PC-3 (cell line): ENCODE data around the gene PCDHGB7. TPM values are rescaled to one million over a fixed set of nuclear protein-coding genes. Genes with fewer than 3 reads are reported as not detected.

ENCODE experiments used
- ATAC-seq: fragments of 200-7000 bp; cut with Tn5 transposase; 2 replicates; pipeline ENCODE4 v1.9.1; 2020; ENCODE audit warnings: mild to moderate bottlenecking, moderate library complexity
- BruUV-seq: library from RNA; stranded (reverse); fragments of 400-500 nt; replicated peaks from 2 replicates; lab custom pipeline; 2021; lab: Mats Ljungman, UMichigan
- CTCF ChIA-PET: fragments of 300-600 bp; sonication (Branson Sonifier 250); formaldehyde crosslinking; loops from one replicate; lab custom pipeline; 2022; ENCODE audit warnings: antibody characterized with exemption; lab: Charles Lee
- POLR2A ChIA-PET: fragments of 300-600 bp; sonication (Branson Sonifier 250); formaldehyde crosslinking; loops from one replicate; lab custom pipeline; 2022; ENCODE audit warnings: antibody characterized with exemption; ENCODE audit not compliant: unreplicated experiment; lab: Charles Lee
- DNase-seq: peaks from one replicate; pipeline ENCODE4 v3.0.0-alpha.2; 2015
- H2AFZ ChIP-seq: fragments of 300-600 bp; sonication (generic); 2 replicates; pipeline ENCODE4 v1.6.0; 2016; ENCODE audit warnings: antibody characterized with exemption, low read length
- H3F3A ChIP-seq: fragments of 300-600 bp; sonication (generic); one replicate; pipeline ENCODE4 v1.6.0; 2017; ENCODE audit warnings: antibody characterized with exemption, low read length, control low read depth, mild to moderate bottlenecking; ENCODE audit not compliant: unreplicated experiment
- H3K27ac ChIP-seq: fragments of 300-600 bp; sonication (generic); 2 replicates; pipeline ENCODE4 v1.5.1; 2016; ENCODE audit warnings: mild to moderate bottlenecking, low read length
- H3K27me3 ChIP-seq: fragments of 300-600 bp; sonication (generic); 2 replicates; pipeline ENCODE4 v1.6.1; 2016; ENCODE audit warnings: low read length, mixed read lengths
- H3K36me3 ChIP-seq: fragments of 300-600 bp; sonication (generic); 2 replicates; pipeline ENCODE4 v1.6.1; 2016; ENCODE audit warnings: low read depth, mixed run types, low read length, mixed read lengths
- H3K4me1 ChIP-seq: fragments of 300-600 bp; sonication (generic); 2 replicates; pipeline ENCODE4 v1.5.1; 2016; ENCODE audit warnings: low read length; ENCODE audit not compliant: insufficient read depth
- H3K4me2 ChIP-seq: fragments of 300-600 bp; sonication (generic); 2 replicates; pipeline ENCODE4 v1.6.0; 2016; ENCODE audit warnings: low read length
- H3K4me3 ChIP-seq: fragments of 300-600 bp; sonication (generic); 2 replicates; pipeline ENCODE4 v1.5.1; 2016; ENCODE audit warnings: mild to moderate bottlenecking, low read length, mixed read lengths
- H3K79me2 ChIP-seq: fragments of 300-600 bp; sonication (generic); 2 replicates; pipeline ENCODE4 v1.6.1; 2017; ENCODE audit warnings: low read length, mixed read lengths
- H3K9ac ChIP-seq: fragments of 300-600 bp; sonication (generic); 2 replicates; pipeline ENCODE4 v1.6.0; 2016; ENCODE audit warnings: mild to moderate bottlenecking, low read length
- H3K9me2 ChIP-seq: fragments of 300-600 bp; sonication (generic); replicated peaks from 2 replicates; pipeline ENCODE4 v1.6.1; 2016; ENCODE audit warnings: mixed run types, low read length, mixed read lengths
- H3K9me3 ChIP-seq: fragments of 300-600 bp; sonication (generic); 2 replicates; pipeline ENCODE4 v1.6.1; 2016; ENCODE audit warnings: low read length, mixed read lengths
- H4K20me1 ChIP-seq: fragments of 300-600 bp; sonication (generic); 2 replicates; pipeline ENCODE4 v1.6.1; 2016; ENCODE audit warnings: low read length, mixed read lengths
- CTCF ChIP-seq: fragments of 300-600 bp; sonication (generic); conservative IDR thresholded peaks from 2 replicates; pipeline ENCODE4 v1.5.1; 2017; ENCODE audit warnings: antibody characterized with exemption, low read depth, mild to moderate bottlenecking, low read length
- EZH2 ChIP-seq: fragments of 300-600 bp; sonication (generic); IDR thresholded peaks from one replicate; pipeline ENCODE4 v1.6.1; 2017; ENCODE audit warnings: antibody characterized with exemption, mild to moderate bottlenecking, low read length; ENCODE audit not compliant: unreplicated experiment
- EZH2phosphoT487 ChIP-seq: fragments of 300-600 bp; sonication (generic); IDR thresholded peaks from 2 replicates; pipeline ENCODE4 v1.6.1; 2018; ENCODE audit warnings: mild to moderate bottlenecking, antibody characterized with exemption, low read length, borderline replicate concordance
- intact Hi-C: fragments of 100-400 bp; cut with micrococcal nuclease; formaldehyde crosslinking; loops from 2 replicates; pipeline ENCODE4 v1.9.0; 2023
- total RNA-seq: library from RNA; depleted of rRNA; stranded (reverse); fragments of >200 nt; gene quantifications from 2 replicates; pipeline ENCODE4 v1.2.3, GENCODE V29; 2014

Gene PCDHGB7
- total RNA-seq, 1 experiment from 2014 or later, result 0.44 TPM

- no peaks in the 10 kb centered on the region for H3K27me3 ChIP-seq
- H3K4me1 ChIP-seq, result no peaks in the 10 kb centered on the region
- no peaks in the 10 kb centered on the region for H3F3A ChIP-seq
- POLR2A ChIA-PET, result no interaction called here
- H3K4me3 ChIP-seq, result no peak overlapping the region
- intact Hi-C loops, result no loop called here
- no peaks in the 10 kb centered on the region for H3K9me2 ChIP-seq
- no peak for ATAC-seq
- H3K9me3 ChIP-seq, result 0 out of 2 replicates have a peak, but pooled peaks cover 4% of the 10 kb centered on the region
- H3K79me2 ChIP-seq, result no peaks in the 10 kb centered on the region
- H2AFZ ChIP-seq, result no peak overlapping the region
- no peaks in the 10 kb centered on the region for H4K20me1 ChIP-seq
- no peak overlapping the region for H3K27ac ChIP-seq
- H3K4me2 ChIP-seq, result no peak overlapping the region
- DNase-seq, result no peak
- TF ChIP-seq EZH2phosphoT487 (no peak), CTCF (no peak)
- no TSS peak for BruUV-seq
- CTCF ChIA-PET, result no interaction called here
- no peaks in the 10 kb centered on the region for H3K36me3 ChIP-seq
- no peak overlapping the region for H3K9ac ChIP-seq
Measured at GRCh38 chr5:141427783-141428426, 10.4 kb downstream of the PCDHGB7 start.

GRCh38 chr5:141430332-141431113, 13.0 kb downstream of the PCDHGB7 start, which contains the start of gene PCDHGA12:
Gene PCDHGA12 (plus strand): TSS chr5:141430507. CDS start chr5:141430760, 253 bp downstream.
- Histone ChIP-seq H3K9ac (no peak within 1 kb of the TSS), H3K36me3 (no peaks in the 10 kb centered on the region), H3K9me3 (0 out of 2 replicates have a peak, but pooled peaks cover 4% of the 10 kb centered on the region), H3F3A (no peaks in the 10 kb centered on the region), H4K20me1 (no peaks in the 10 kb centered on the region), H2AFZ (no peak within 1 kb of the TSS), H3K4me2 (no peak within 1 kb of the TSS), H3K4me3 (no peak within 1 kb of the TSS), H3K9me2 (no peaks in the 10 kb centered on the region), H3K4me1 (no peaks in the 10 kb centered on the region), H3K79me2 (no peaks in the 10 kb centered on the region), H3K27ac (no peak within 1 kb of the TSS), H3K27me3 (no peaks in the 10 kb centered on the region)
- TF ChIP-seq CTCF (no peak), EZH2phosphoT487 (no peak), EZH2 (no peak)
- ATAC-seq, result no peak
- CTCF ChIA-PET, result no interaction called here
- no peak for DNase-seq
- POLR2A ChIA-PET, result interaction anchor here (0.6 kb wide), 1 partner anchor 42 kb away, joined by 10 read pairs; no protein-coding TSS in a partner anchor
- intact Hi-C loops, result no loop called here
- no TSS peak for BruUV-seq
